ENCODE results near the gene PDS5B.

PDS5B gene

GRCh38 chr13:32600890-32601289 is 14.6 kb downstream of the PDS5B start:
- no peaks in the 10 kb centered on the region for H3K27me3 ChIP-seq (ENCODE audit: low read depth)
- H3K36me3 ChIP-seq (replicated peaks) = no peaks in the 10 kb centered on the region
- no peak for DNase-seq (ENCODE audit: low spot score in 2 of 2)
- no peak overlapping the region for H3K4me3 ChIP-seq
- in situ Hi-C loops (cut with MboI; ENCODE audit: low sequenced_read_pairs) = no loop called here
- peaks cover 3% of the 10 kb centered on the region for H3K4me1 ChIP-seq
- H3K9me3 ChIP-seq = peaks cover 9% of the 10 kb centered on the region; the same call in 1 of the 2 replicates

GRCh38 chr13:32609428-32609827 is 23.2 kb downstream of the PDS5B start:
- Histone ChIP-seq H3K27me3 (ENCODE audit: low read depth) (no peaks in the 10 kb centered on the region), H3K4me1 (no peaks in the 10 kb centered on the region), H3K9me3 (peaks cover 11% of the 10 kb centered on the region), H3K4me3 (no peak overlapping the region), H3K36me3 (replicated peaks) (no peaks in the 10 kb centered on the region)
- DNase-seq (ENCODE audit: low spot score in 2 of 2) = no peak
- in situ Hi-C loops (cut with MboI; ENCODE audit: low sequenced_read_pairs) = no loop called here

GRCh38 chr13:32610538-32610937 is 24.3 kb downstream of the PDS5B start:
- Histone ChIP-seq H3K4me1 (no peaks in the 10 kb centered on the region), H3K4me3 (no peak overlapping the region), H3K9me3 (peaks cover 11% of the 10 kb centered on the region), H3K27me3 (ENCODE audit: low read depth) (no peaks in the 10 kb centered on the region), H3K36me3 (replicated peaks) (no peaks in the 10 kb centered on the region)
- DNase-seq (ENCODE audit: low spot score in 2 of 2) = no peak
- in situ Hi-C loops (cut with MboI; ENCODE audit: low sequenced_read_pairs) = no loop called here

- H3K4me3 ChIP-seq = no peak overlapping the region
- DNase-seq (ENCODE audit: low spot score in 2 of 2) = no peak
- H3K9me3 ChIP-seq = peaks cover 11% of the 10 kb centered on the region
- H3K36me3 ChIP-seq (replicated peaks) = no peaks in the 10 kb centered on the region
- no peaks in the 10 kb centered on the region for H3K27me3 ChIP-seq (ENCODE audit: low read depth)
- H3K4me1 ChIP-seq = no peaks in the 10 kb centered on the region
- in situ Hi-C loops (cut with MboI; ENCODE audit: low sequenced_read_pairs) = no loop called here
Measured at GRCh38 chr13:32610977-32611376, 24.7 kb downstream of the PDS5B start.

GRCh38 chr13:32616883-32617511 is 30.7 kb downstream of the PDS5B start:
- in situ Hi-C loops (cut with MboI; ENCODE audit: low sequenced_read_pairs) = no loop called here
- H3K9me3 ChIP-seq = peaks cover 8% of the 10 kb centered on the region
- no peak overlapping the region for H3K4me3 ChIP-seq
- H3K36me3 ChIP-seq (replicated peaks) = no peaks in the 10 kb centered on the region
- no peaks in the 10 kb centered on the region for H3K27me3 ChIP-seq (ENCODE audit: low read depth)
- no peaks in the 10 kb centered on the region for H3K4me1 ChIP-seq
- no peak for DNase-seq (ENCODE audit: low spot score in 2 of 2)

GRCh38 chr13:32622827-32623226 is 36.6 kb downstream of the PDS5B start:
- in situ Hi-C loops (cut with MboI; ENCODE audit: low sequenced_read_pairs) = no loop called here
- Histone ChIP-seq H3K27me3 (ENCODE audit: low read depth) (no peaks in the 10 kb centered on the region), H3K36me3 (replicated peaks) (no peaks in the 10 kb centered on the region)

GRCh38 chr13:32624441-32624840 is 38.2 kb downstream of the PDS5B start:
- peaks cover 8% of the 10 kb centered on the region; the same call in 1 of the 2 replicates for H3K9me3 ChIP-seq
- H3K36me3 ChIP-seq (replicated peaks) = no peaks in the 10 kb centered on the region
- no peak overlapping the region for H3K4me3 ChIP-seq
- in situ Hi-C loops (cut with MboI; ENCODE audit: low sequenced_read_pairs) = no loop called here
- H3K27me3 ChIP-seq (ENCODE audit: low read depth) = no peaks in the 10 kb centered on the region
- H3K4me1 ChIP-seq = 0 out of 2 replicates have a peak, but pooled peaks cover 3% of the 10 kb centered on the region
- no peak for DNase-seq (ENCODE audit: low spot score in 2 of 2)

More at GRCh38 chr13:32622827-32623226, 36.6 kb downstream of the PDS5B start:
- no peak for DNase-seq (ENCODE audit: low spot score in 2 of 2)
- H3K9me3 ChIP-seq = peaks cover 8% of the 10 kb centered on the region
- 0 out of 2 replicates have a peak, but pooled peaks cover 3% of the 10 kb centered on the region for H3K4me1 ChIP-seq
- H3K4me3 ChIP-seq = no peak overlapping the region

GRCh38 chr13:32627793-32628192 is 41.5 kb downstream of the PDS5B start:
- 0 out of 2 replicates have a peak, but pooled peaks cover 3% of the 10 kb centered on the region for H3K4me1 ChIP-seq
- H3K27me3 ChIP-seq (ENCODE audit: low read depth) = no peaks in the 10 kb centered on the region
- no peak overlapping the region for H3K4me3 ChIP-seq
- in situ Hi-C loops (cut with MboI; ENCODE audit: low sequenced_read_pairs) = no loop called here
- no peaks in the 10 kb centered on the region for H3K36me3 ChIP-seq (replicated peaks)
- no peak for DNase-seq (ENCODE audit: low spot score in 2 of 2)
- peaks cover 5% of the 10 kb centered on the region; the same call in 1 of the 2 replicates for H3K9me3 ChIP-seq

- H3K9me3 ChIP-seq = no peaks in the 10 kb centered on the region
- no peak for DNase-seq (ENCODE audit: low spot score in 2 of 2)
- H3K4me3 ChIP-seq = no peak overlapping the region
- no peaks in the 10 kb centered on the region for H3K27me3 ChIP-seq (ENCODE audit: low read depth)
- no peaks in the 10 kb centered on the region for H3K36me3 ChIP-seq (replicated peaks)
- in situ Hi-C loops (cut with MboI; ENCODE audit: low sequenced_read_pairs) = no loop called here
- H3K4me1 ChIP-seq = 0 out of 2 replicates have a peak, but pooled peaks cover 3% of the 10 kb centered on the region
Measured at GRCh38 chr13:32629313-32629712, 43.1 kb downstream of the PDS5B start.

GRCh38 chr13:32629866-32630265 is 43.6 kb downstream of the PDS5B start:
- Histone ChIP-seq H3K9me3 (no peaks in the 10 kb centered on the region), H3K27me3 (ENCODE audit: low read depth) (no peaks in the 10 kb centered on the region), H3K36me3 (replicated peaks) (no peaks in the 10 kb centered on the region), H3K4me1 (0 out of 2 replicates have a peak, but pooled peaks cover 3% of the 10 kb centered on the region), H3K4me3 (no peak overlapping the region)
- in situ Hi-C loops (cut with MboI; ENCODE audit: low sequenced_read_pairs) = no loop called here
- DNase-seq (ENCODE audit: low spot score in 2 of 2) = no peak

- DNase-seq (ENCODE audit: low spot score in 2 of 2) = no peak
- H3K9me3 ChIP-seq = no peaks in the 10 kb centered on the region
- in situ Hi-C loops (cut with MboI; ENCODE audit: low sequenced_read_pairs) = no loop called here
- no peaks in the 10 kb centered on the region; the same call in 1 of the 2 replicates for H3K4me1 ChIP-seq
- no peak overlapping the region for H3K4me3 ChIP-seq
- no peaks in the 10 kb centered on the region for H3K27me3 ChIP-seq (ENCODE audit: low read depth)
- no peaks in the 10 kb centered on the region for H3K36me3 ChIP-seq (replicated peaks)
Measured at GRCh38 chr13:32632343-32632909, 46.2 kb downstream of the PDS5B start.

GRCh38 chr13:32636711-32637110 is 50.5 kb downstream of the PDS5B start:
- in situ Hi-C loops (cut with MboI; ENCODE audit: low sequenced_read_pairs) = no loop called here
- Histone ChIP-seq H3K27me3 (ENCODE audit: low read depth) (no peaks in the 10 kb centered on the region), H3K36me3 (replicated peaks) (no peaks in the 10 kb centered on the region), H3K9me3 (no peaks in the 10 kb centered on the region), H3K4me1 (peaks cover 5% of the 10 kb centered on the region), H3K4me3 (no peak overlapping the region)
- DNase-seq (ENCODE audit: low spot score in 2 of 2) = no peak

- DNase-seq (ENCODE audit: low spot score in 2 of 2) = no peak
- H3K27me3 ChIP-seq (ENCODE audit: low read depth) = no peaks in the 10 kb centered on the region
- no peaks in the 10 kb centered on the region for H3K9me3 ChIP-seq
- H3K4me3 ChIP-seq = no peak overlapping the region
- H3K4me1 ChIP-seq = peaks cover 13% of the 10 kb centered on the region
- H3K36me3 ChIP-seq (replicated peaks) = no peaks in the 10 kb centered on the region
- in situ Hi-C loops (cut with MboI; ENCODE audit: low sequenced_read_pairs) = no loop called here
Measured at GRCh38 chr13:32638739-32639138, 52.5 kb downstream of the PDS5B start.

- H3K9me3 ChIP-seq = no peaks in the 10 kb centered on the region
- DNase-seq (ENCODE audit: low spot score in 2 of 2) = peak; percentile 56 to 73
- no peak overlapping the region for H3K4me3 ChIP-seq
- H3K4me1 ChIP-seq = peaks cover 13% of the 10 kb centered on the region
- H3K36me3 ChIP-seq (replicated peaks) = no peaks in the 10 kb centered on the region
- H3K27me3 ChIP-seq (ENCODE audit: low read depth) = no peaks in the 10 kb centered on the region
- in situ Hi-C loops (cut with MboI; ENCODE audit: low sequenced_read_pairs) = no loop called here
Measured at GRCh38 chr13:32639502-32640105, 53.4 kb downstream of the PDS5B start.

All from HAP-1 (cell line).